ENCODE results near the gene AKT1.
"Not testable (repeated sequence)": the region's sequence is repeated elsewhere in the genome, so short reads cannot be mapped to it uniquely, and the experiment has no call there.

The AKT1 gene

DNA sequence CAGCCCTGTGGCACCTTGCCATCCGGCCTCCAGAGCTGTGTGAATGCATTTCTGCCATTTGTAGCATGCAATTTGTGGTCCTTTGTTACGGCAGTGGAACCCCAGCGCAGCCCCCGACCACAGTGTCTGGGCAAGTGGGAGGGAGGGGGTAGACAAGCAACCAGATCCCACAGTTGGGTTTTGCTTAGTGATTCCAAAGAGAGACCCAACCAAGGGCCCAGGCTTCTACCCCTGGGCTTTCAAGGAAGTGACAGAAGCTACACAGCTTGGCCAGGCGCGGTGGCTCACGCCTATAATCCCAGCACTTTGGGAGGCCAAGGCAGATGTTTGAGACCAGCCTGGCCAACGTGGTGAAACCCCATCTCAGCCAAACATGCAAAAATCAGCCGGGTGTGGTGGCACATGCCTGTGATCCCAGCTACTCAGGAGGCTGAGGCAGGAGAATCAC lies 23.2 kb upstream of the AKT1 start:
- no peak for DNase-seq

- DNase-seq = no peak
Observed at GRCh38 chr14:104817930-104818713, 22.6 kb upstream of the AKT1 start.

DNA sequence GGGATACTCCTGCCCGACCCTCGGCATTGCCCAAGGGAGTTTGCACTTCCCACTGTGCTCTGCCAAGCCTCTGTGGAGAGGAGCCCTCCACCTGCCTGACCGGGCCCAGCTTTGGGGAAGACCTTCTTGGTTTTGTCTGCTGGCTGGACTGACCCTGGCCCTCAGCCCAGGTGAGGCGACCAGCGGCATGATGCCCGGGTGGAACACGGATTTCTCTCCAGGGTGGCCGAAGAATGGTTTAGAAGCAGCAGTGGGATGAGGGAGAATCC lies 21.0 kb upstream of the AKT1 start:
- no peak for DNase-seq

DNA sequence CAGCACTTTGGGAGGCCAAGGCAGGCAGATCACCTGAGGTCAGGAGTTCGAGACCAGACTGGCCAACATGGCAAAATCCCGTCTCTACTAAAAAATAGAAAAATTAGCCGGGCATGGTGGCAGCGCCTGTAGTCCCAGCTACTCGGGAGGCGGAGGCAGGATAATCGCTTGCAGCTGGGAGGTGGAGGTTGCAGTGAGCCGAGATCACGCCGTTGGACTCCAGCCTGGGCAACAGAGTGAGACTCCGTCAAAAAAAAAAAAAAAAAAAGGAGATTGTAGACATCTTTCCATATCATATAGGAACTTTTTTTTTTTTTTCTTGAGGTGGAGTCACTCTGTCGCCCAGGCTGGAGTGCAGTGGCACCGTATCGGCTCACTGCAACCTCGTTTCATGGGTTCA lies 19.2 kb upstream of the AKT1 start:
- not testable (repeated sequence) for DNase-seq

GRCh38 chr14:104813286-104813685 lies 17.7 kb upstream of the AKT1 start:
- no peak for DNase-seq

DNA sequence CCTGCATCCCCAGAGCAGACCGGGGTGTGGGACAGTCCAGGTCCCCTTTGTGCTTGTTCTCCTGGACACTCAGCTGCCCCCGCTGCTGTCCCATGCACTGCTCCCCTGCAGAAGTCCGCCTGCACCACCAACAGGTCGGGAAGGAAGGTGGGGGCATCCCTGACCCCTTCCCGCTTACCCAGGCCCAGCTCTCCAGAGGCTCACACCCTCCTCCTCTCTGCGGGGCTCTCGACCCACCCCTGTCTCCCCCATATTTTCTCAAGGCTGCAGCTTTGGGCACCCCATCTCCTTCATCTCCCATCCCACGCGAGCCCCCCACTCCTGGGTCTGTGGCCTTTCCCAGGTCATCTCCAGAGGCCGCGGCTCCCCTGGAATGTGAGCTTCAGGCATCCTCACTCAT lies 14.8 kb upstream of the AKT1 start:
- no peak for DNase-seq

- no peak for DNase-seq
Observed at GRCh38 chr14:104808456-104808855, 12.9 kb upstream of the AKT1 start.

GRCh38 chr14:104806625-104807465 lies 11.3 kb upstream of the AKT1 start:
- no peak for DNase-seq

DNA sequence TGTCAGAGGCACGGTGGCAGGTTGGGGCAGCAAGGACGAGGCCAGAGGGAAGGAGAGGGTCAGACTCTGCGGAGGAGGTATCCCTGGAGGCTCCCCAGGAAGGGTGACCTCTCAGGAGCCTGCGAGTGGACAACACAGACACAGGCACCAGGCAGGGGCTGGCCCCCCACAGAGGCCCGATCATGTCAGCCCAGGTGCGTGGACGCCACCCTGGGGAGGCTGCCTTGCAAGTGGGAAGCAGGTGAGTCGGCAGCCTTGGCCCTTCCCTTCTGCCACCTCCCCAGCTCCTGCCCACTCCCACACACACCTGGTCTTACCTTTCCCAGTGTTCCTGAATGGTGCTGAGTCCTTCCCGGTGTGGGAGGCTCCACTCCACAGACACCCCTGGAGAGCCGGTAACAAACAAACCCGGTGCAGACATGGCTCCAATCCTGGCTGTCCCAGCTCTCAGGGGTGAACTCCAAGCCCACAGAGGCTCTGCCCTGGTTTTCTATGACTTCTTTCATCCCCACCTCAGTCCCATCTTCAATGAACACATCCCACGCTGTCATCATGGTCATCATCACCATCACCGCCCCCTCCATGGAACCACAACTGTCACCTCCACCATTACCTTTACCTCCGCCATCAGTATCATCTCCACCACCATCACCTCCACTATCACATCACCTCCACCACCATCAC lies 10.5 kb upstream of the AKT1 start:
- DNase-seq = no peak

DNA sequence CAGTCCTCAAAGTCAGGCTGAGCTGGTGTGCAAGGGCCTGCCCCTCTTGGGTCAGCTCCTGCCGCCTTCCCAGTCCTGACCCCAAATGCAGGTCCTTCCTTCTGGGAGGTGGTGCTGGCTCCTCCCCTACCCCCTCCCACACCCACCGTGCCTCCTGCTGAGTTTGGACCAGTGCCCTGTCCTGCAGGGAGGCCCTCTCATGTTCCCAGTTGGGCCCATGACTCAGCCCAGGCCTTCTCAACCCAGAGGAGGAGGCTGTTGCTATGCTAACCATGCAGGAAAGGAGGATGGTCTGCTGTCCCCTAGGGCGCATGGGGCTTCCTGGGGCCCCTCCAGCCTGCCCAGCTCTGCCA lies 9.8 kb upstream of the AKT1 start:
- DNase-seq = no peak

- DNase-seq = no peak
Observed at GRCh38 chr14:104804481-104805325, 9.2 kb upstream of the AKT1 start.

DNA sequence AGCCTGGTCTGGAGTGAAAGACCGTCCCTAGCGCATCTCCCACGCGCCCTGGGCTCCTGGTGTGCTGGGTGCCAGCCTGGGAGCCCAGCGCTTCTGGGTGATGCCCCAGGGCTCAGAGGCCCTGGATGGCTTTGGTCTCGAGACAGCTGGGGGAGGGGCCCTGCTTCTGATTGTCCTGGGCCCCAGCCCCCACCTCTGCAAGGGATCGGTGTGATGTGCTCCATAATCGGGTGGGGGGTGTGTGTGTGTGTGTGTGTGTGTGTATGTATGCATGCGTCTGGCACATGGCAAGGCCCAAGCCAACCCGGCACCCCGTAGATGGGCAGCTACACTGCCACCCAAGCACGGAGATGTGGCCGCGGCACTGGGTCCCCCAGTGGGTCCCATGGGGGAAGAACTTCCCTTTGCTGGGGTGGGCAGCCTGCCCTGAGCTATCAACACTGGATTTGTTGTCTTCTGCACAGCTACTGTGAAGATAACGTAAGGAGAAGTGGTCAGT lies 8.4 kb upstream of the AKT1 start:
- DNase-seq = no peak

DNA sequence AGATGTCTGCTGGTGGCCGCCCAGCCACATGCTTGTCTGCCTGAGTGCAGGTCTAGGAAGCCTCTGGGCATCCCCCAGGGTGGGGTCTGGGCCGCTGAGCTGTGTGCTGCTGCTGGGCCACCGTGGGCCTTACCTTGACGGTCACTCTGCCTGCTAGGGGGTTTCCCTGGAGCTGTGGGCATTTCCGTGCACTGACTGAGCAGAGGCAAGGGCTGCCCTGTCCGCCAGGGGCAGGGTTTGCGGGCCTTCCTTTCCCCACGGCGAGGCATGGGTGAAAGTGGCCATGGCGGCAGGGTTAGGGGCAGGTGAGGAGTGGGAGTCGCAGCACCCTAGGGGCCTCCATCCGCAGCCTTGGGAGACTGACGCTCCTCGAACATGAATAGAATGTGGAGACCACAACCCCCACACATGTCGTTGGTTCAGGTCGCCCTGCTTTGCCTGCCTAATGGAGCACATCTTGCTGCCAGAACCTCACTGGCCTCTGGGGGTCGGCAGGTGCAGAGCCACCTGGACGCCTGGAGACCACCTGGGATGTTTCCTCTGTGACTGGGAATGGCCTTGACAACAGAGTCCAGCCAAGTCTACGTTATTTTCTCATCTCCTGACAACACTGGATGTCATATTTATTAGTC lies 7.8 kb upstream of the AKT1 start:
- DNase-seq = no peak

DNA sequence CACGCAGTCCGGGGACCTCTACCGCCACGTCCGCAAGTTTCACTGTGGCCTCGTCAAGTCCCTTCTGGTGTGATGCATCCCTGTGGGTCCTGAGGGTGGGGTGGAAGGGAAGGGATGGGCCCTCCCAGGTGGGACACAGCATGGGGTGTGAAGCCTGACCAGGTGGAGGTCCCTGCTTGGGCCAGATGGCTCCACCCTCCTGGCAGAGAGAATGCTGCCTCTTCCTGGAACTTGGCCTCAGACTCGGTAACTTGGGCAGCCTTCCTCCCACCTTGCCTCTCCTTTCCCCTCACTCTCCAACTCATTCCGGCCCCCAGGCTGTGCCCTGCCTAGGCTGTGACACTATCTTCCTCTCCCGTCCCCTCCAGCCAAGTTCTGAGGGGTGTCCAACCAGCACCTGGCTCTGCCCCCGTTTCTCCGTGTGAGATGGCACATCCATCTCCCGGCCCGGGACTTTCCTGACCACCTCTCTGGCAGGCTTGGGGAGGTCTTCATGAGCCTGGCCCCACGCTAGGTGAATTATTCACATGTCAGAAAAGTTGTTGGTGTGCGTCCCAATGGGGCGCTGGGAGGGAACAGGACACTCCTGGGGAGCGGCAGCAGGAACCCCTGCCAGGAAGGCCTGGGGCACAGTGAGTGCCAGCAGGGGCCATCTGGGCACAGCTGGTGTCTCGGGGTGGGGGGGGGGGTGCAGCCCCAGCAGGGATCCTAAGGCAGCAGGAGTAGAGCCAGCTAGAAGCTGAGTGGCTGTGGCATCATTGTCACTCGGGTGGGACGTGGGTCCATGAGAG lies 7.0 kb upstream of the AKT1 start:
- no peak for DNase-seq

- no peak for DNase-seq
Observed at GRCh38 chr14:104801520-104802393, 6.2 kb upstream of the AKT1 start.

DNA sequence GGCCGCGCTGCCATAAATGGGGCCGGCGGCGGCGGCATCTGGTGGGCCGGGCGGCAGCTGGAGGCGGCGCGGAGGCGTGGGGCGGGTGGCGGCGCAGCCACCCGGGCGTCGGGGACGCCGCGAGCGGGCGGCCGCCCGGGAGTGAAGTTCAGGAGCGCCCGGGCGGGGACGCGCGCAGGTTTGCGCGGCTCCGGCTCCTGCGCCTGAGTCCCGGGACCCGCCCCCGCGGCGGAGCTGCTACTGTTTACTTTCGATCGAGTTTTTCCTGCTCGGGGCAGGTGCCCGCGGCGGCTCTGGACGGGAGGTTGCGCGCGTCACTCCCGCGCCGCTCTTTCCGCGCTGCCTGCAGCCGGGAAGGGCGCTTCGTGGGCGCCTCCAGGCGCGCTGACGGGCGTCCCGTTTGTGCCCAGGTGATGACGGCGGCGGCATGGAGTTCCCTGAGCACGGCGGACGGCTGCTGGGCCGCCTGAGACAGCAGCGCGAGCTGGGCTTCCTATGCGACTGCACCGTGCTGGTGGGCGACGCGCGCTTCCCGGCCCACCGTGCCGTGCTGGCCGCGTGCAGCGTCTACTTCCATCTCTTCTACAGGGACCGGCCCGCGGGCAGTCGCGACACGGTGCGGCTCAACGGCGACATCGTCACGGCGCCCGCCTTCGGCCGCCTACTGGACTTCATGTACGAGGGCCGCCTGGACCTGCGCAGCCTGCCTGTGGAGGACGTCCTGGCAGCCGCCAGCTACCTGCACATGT lies 5.4 kb upstream of the AKT1 start, which contains the start of gene ZBTB42:
ZBTB42 (plus strand) TSS at position 331 of the 749 bp plus-strand sequence; CDS start at position 428, 97 bp downstream.
- DNase-seq = no peak

- peak; percentile 17 for DNase-seq
Observed at GRCh38 chr14:104800015-104800770, 4.6 kb upstream of the AKT1 start.

DNA sequence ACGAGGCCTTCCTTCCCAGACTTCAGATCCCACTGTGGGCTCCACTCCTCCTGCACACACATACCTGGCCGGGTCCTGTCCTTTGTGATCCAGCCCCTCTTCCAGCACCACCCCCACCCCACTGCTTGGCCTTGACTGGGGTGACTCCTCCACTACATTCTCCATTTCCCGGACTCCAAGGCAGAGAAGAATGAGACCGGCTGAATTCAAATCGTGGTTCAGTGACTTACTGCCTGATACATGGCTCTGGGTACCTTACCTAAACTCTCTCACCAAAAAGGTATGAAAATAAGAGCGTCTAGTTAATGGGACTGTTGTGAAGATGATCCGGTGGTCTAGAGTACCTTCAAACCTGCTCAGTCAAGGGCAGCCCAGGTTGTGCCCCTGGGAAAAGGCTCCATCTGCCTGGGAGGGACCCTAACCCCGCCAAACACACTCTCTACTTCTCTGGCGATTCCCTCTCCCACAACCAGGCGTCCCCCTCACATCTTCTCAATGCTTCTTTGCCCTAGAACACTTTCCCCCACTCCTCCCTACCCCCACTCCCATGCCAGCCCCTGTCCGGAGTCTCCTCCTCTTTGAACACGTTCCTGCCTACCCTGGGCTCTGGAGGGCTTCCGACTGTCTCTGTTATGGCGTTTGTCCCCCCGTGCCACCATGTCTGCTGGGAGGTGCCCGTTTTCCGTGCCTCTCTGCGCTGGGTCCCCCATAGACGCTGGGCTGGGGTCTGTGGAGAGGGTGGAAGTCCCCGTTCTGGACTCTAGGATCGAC lies 3.9 kb upstream of the AKT1 start:
- no peak for DNase-seq

Data from NCI-H1048 (cell line).